Vagina (tissue), 2 donors: Measurements from ENCODE around the gene SPATA46. TPM values are rescaled to one million over a fixed set of nuclear protein-coding genes. Genes with fewer than 3 reads are reported as not detected.
A peak's percentile ranks its signal among the peaks of the same experiment; 100 is the strongest.
"Not testable (repeated sequence)": the region's sequence is repeated elsewhere in the genome, so short reads cannot be mapped to it uniquely, and the experiment has no call there.

Experiments used
- DNase-seq, 2 donors: peaks; one replicate each; pipeline ENCODE4 v3.0.0-alpha.2; 2017; ENCODE audit errors: extremely low spot score in 2 of 2
- H3K27ac ChIP-seq: fragments of 200-600 bp; sonication (generic); one replicate; pipeline ENCODE4 v1.5.1; 2019
- H3K27me3 ChIP-seq: fragments of 200-600 bp; sonication (generic); one replicate; pipeline ENCODE4 v1.5.1; 2019
- H3K36me3 ChIP-seq, 2 donors: fragments of 200-600 bp; sonication (generic); one replicate each; pipeline ENCODE4 v1.5.1; 2017 to 2019
- H3K4me1 ChIP-seq: fragments of 200-600 bp; sonication (generic); one replicate; pipeline ENCODE4 v1.5.1; 2019
- H3K4me3 ChIP-seq, 2 donors: fragments of 200-600 bp; sonication (generic); 1 replicate in 1 of 2; 2 replicates in 1 of 2; pipeline ENCODE4 v1.5.1; 2016 to 2019
- H3K9me3 ChIP-seq: fragments of 200-600 bp; sonication (generic); one replicate; pipeline ENCODE4 v1.5.1; 2019
- CTCF ChIP-seq, 3 experiments: fragments of 450-650 bp in 2 of 3; fragments of 200-600 bp in 1 of 3; sonication (generic) in 1 of 3; IDR thresholded peaks; one replicate each; pipeline ENCODE4 v1.5.1; 2017 to 2019; ENCODE audit warnings: antibody characterized with exemption in 3 of 3, mild to moderate bottlenecking in 2 of 3, moderate library complexity in 2 of 3
- POLR2A ChIP-seq, 2 donors: fragments of 450-650 bp; IDR thresholded peaks; one replicate each; pipeline ENCODE4 v1.6.1; 2017; ENCODE audit warnings: antibody characterized with exemption in 2 of 2, mild to moderate bottlenecking in 2 of 2, moderate library complexity in 2 of 2
- POLR2AphosphoS5 ChIP-seq, 2 donors: sonication (generic); formaldehyde crosslinking; IDR thresholded peaks; one replicate each; pipeline ENCODE4 v1.9.0; 2017; ENCODE audit warnings: antibody characterized with exemption in 2 of 2, mild to moderate bottlenecking in 2 of 2, low read depth in 1 of 2; ENCODE audit not compliant: insufficient read depth in 1 of 2
- intact Hi-C: fragments of 100-400 bp; cut with DNase I; formaldehyde crosslinking; loops from one replicate; pipeline ENCODE4 v1.15.1; 2023
- total RNA-seq: library from RNA; depleted of rRNA; stranded (reverse); fragments of >200 nt; gene quantifications from one replicate; pipeline ENCODE4 v1.2.3, GENCODE V29; 2016

The SPATA46 gene
- total RNA-seq, 1 donor from 2014 or later = not detected

- DNase-seq, H3K36me3 ChIP-seq, H3K4me3 ChIP-seq, H3K27ac ChIP-seq, H3K27me3 ChIP-seq, H3K9me3 ChIP-seq, H3K4me1 ChIP-seq, intact Hi-C loops: not testable (repeated sequence)
- TF ChIP-seq POLR2AphosphoS5 (IDR thresholded peaks at IDR 0.05; ENCODE audit: insufficient read depth in 1 of 2, low read depth in 1 of 2) = peak in 1 of 2 donors; percentile 12
Observed at GRCh38 chr1:162419450-162419931, 42.8 kb upstream of the SPATA46 start.

GRCh38 chr1:162418584-162418983 is 41.9 kb upstream of the SPATA46 start:
- H3K27ac ChIP-seq, intact Hi-C loops, H3K27me3 ChIP-seq, H3K4me1 ChIP-seq, H3K4me3 ChIP-seq, H3K36me3 ChIP-seq, DNase-seq, H3K9me3 ChIP-seq: not testable (repeated sequence)

- Histone ChIP-seq H3K27me3 (no peaks in the 10 kb centered on the region), H3K4me1 (no peaks in the 10 kb centered on the region), H3K36me3 (no peaks in the 10 kb centered on the region), H3K9me3 (no peaks in the 10 kb centered on the region), H3K4me3 (no peak overlapping the region), H3K27ac (no peak overlapping the region)
- TF ChIP-seq POLR2AphosphoS5 (IDR thresholded peaks at IDR 0.05; ENCODE audit: insufficient read depth in 1 of 2, low read depth in 1 of 2) (no peak), CTCF (IDR thresholded peaks at IDR 0.05) (no peak), POLR2A (IDR thresholded peaks at IDR 0.05) (no peak)
- DNase-seq = no peak
- intact Hi-C loops = no loop called here
Observed at GRCh38 chr1:162417650-162418049, 41.0 kb upstream of the SPATA46 start.

- no peak for DNase-seq
- H3K4me3 ChIP-seq = no peak overlapping the region
- no peaks in the 10 kb centered on the region for H3K4me1 ChIP-seq
- intact Hi-C loops = no loop called here
- H3K27ac ChIP-seq = no peak overlapping the region
- TF ChIP-seq POLR2A (IDR thresholded peaks at IDR 0.05) (no peak), POLR2AphosphoS5 (IDR thresholded peaks at IDR 0.05; ENCODE audit: insufficient read depth in 1 of 2, low read depth in 1 of 2) (no peak), CTCF (IDR thresholded peaks at IDR 0.05) (no peak)
- H3K9me3 ChIP-seq = no peaks in the 10 kb centered on the region
- no peaks in the 10 kb centered on the region for H3K36me3 ChIP-seq
- H3K27me3 ChIP-seq = no peaks in the 10 kb centered on the region
Observed at GRCh38 chr1:162416909-162417308, 40.3 kb upstream of the SPATA46 start.

GRCh38 chr1:162416215-162416614 is 39.6 kb upstream of the SPATA46 start:
- no peak for TF ChIP-seq CTCF (IDR thresholded peaks at IDR 0.05)
- no peak for TF ChIP-seq POLR2A (IDR thresholded peaks at IDR 0.05)
- TF ChIP-seq POLR2AphosphoS5 (IDR thresholded peaks at IDR 0.05; ENCODE audit: insufficient read depth in 1 of 2, low read depth in 1 of 2) = no peak
- H3K4me1 ChIP-seq = no peaks in the 10 kb centered on the region
- no peak overlapping the region for H3K27ac ChIP-seq
- intact Hi-C loops = no loop called here
- H3K36me3 ChIP-seq = no peaks in the 10 kb centered on the region
- H3K27me3 ChIP-seq = no peaks in the 10 kb centered on the region
- H3K9me3 ChIP-seq = no peaks in the 10 kb centered on the region
- no peak for DNase-seq
- no peak overlapping the region for H3K4me3 ChIP-seq

GRCh38 chr1:162412002-162412401 is 35.3 kb upstream of the SPATA46 start, which contains the start of gene SH2D1B:
Gene SH2D1B, minus strand, starts transcription at chr1:162412136. Its CDS starts 120 bp downstream, at chr1:162412016.
- DNase-seq = no peak
- Histone ChIP-seq H3K4me1 (no peaks in the 10 kb centered on the region), H3K36me3 (no peaks in the 10 kb centered on the region), H3K27ac (no peak within 1 kb of the TSS), H3K4me3 (no peak within 1 kb of the TSS), H3K27me3 (no peaks in the 10 kb centered on the region), H3K9me3 (no peaks in the 10 kb centered on the region)
- intact Hi-C loops = no loop called here
- TF ChIP-seq POLR2A (IDR thresholded peaks at IDR 0.05) (no peak), POLR2AphosphoS5 (IDR thresholded peaks at IDR 0.05; ENCODE audit: insufficient read depth in 1 of 2, low read depth in 1 of 2) (no peak), CTCF (IDR thresholded peaks at IDR 0.05) (no peak)
